Astrocyte (in vitro differentiated cells and primary cell): ENCODE results near the gene NETO2.

Experiments used
- CTCF ChIP-seq: IDR thresholded peaks from 2 replicates; pipeline ENCODE4 v1.5.1; 2011; ENCODE audit warnings: low read depth, mild to moderate bottlenecking, inconsistent platforms, low read length, moderate library complexity; ENCODE audit not compliant: insufficient read depth
- EZH2 ChIP-seq: IDR thresholded peaks from 2 replicates; pipeline ENCODE4 v1.6.1; 2012; ENCODE audit warnings: mild to moderate bottlenecking, low read length, inconsistent platforms; ENCODE audit not compliant: insufficient read depth

- TF ChIP-seq CTCF = peak; percentile 25
- TF ChIP-seq EZH2 = no peak
Observed at GRCh38 chr16:47143677-47144558, at the start of gene NETO2.
